Kasumi-1 (cell line): ENCODE measurements around the gene ATXN1.

Experiments
- DNase-seq, 2 experiments: peaks; one replicate each; lab custom pipeline; 2025; lab: John Stamatoyannopoulos, UW

Gene ATXN1

DNA sequence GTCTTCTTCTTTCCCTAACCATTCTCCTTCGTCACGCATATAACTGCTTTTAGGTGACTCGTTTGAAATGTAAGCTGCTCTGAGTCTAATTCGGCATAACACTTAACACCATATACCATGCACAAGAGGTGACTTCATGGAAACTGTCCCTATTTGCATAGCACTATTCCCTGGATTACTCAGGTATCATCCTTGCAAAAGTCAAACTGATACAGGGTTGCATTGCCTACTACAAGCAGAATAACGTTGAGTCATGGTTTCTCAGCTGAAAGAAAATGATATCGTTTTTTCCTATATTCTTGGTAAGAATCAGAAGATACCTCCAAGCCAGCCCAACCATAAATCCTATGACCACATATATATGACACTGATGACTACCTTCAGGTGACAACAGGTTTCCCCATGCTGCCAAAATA lies 227.5 kb downstream of the ATXN1 start:
- no peak for DNase-seq

GRCh38 chr6:16533210-16533609 lies 228.1 kb downstream of the ATXN1 start:
- no peak for DNase-seq

- DNase-seq, result no peak
Observed at GRCh38 chr6:16527691-16528090, 233.6 kb downstream of the ATXN1 start.

- no peak for DNase-seq
Observed at GRCh38 chr6:16524380-16524707, 236.9 kb downstream of the ATXN1 start.

- DNase-seq, result no peak
Observed at GRCh38 chr6:16523606-16524379, 237.5 kb downstream of the ATXN1 start.

DNA sequence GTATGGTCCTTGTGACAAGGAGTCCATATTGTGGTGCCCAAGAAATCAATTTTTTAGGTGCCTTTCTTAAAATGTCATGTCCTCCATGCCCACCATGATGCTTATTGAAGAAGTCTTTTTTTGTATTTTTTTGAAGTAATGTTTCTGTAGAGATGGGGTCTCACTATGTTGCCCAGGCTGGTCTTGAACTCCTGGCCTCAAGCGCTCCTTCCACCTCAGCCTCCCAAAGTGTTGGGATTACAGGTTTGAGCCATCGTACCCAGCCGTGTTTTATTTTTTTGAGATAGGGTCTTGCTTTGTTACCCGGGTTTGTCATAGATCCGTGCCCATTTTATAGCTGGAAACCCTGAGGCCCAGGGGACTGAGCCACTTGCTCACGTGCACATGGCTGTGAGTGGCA lies 238.3 kb downstream of the ATXN1 start:
- DNase-seq, result no peak

- DNase-seq, result no peak
Observed at GRCh38 chr6:16521528-16521927, 239.7 kb downstream of the ATXN1 start.

GRCh38 chr6:16519265-16520242 lies 241.7 kb downstream of the ATXN1 start:
- no peak for DNase-seq

DNA sequence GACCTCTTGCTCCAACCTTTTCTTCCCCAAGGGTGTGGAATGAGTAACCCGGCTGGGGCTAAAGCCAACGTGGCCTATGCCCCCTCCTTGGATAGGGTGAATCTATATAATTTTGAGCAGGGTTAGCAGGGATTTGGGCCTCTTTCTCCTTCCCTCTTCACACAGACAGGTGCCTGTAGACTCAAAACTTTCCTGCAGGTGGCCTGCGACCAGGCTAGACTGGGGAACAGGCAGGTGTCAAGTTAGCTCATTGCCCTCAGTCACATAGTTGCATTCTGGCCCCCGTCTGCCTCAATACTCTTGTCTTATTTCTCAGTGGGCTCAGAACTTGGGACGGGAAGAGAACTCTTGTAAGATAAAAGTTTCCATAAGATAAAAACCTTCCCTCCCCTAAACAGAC lies 243.0 kb downstream of the ATXN1 start:
- no peak for DNase-seq

- DNase-seq, result peak; percentile 55 to 79
Observed at GRCh38 chr6:16514249-16514648, 247.0 kb downstream of the ATXN1 start.

- no peak for DNase-seq
Observed at GRCh38 chr6:16512544-16513290, 248.5 kb downstream of the ATXN1 start.

- no peak for DNase-seq
Observed at GRCh38 chr6:16511723-16512489, 249.4 kb downstream of the ATXN1 start.

GRCh38 chr6:16511040-16511660 lies 250.1 kb downstream of the ATXN1 start:
- DNase-seq, result peak; percentile 31 to 57

DNA sequence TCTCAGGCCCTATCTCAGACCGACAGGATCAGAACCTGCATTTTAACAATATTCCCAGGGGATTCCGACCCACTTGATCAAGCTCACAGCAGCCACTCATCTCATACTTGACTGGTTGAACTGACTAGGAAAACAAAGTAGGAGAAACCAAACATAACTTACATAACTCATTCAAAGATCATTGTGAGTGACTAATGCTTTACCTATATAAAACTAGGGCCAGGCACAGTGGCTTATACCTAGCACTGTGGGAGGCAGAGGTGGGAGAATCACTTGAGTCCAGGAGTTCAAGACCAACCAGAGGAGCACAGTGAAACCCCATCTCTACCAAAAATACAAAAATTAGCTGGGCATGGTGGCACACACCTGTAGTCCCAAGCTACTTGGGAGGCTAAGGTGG lies 251.0 kb downstream of the ATXN1 start:
- DNase-seq, result no peak

- DNase-seq, result no peak
Observed at GRCh38 chr6:16508959-16509358, 252.3 kb downstream of the ATXN1 start.

GRCh38 chr6:16505711-16506357 lies 255.4 kb downstream of the ATXN1 start:
- DNase-seq, result no peak

GRCh38 chr6:16504609-16505008 lies 256.7 kb downstream of the ATXN1 start:
- no peak for DNase-seq

GRCh38 chr6:16503970-16504415 lies 257.3 kb downstream of the ATXN1 start:
- peak; percentile 14 to 27 for DNase-seq

DNA sequence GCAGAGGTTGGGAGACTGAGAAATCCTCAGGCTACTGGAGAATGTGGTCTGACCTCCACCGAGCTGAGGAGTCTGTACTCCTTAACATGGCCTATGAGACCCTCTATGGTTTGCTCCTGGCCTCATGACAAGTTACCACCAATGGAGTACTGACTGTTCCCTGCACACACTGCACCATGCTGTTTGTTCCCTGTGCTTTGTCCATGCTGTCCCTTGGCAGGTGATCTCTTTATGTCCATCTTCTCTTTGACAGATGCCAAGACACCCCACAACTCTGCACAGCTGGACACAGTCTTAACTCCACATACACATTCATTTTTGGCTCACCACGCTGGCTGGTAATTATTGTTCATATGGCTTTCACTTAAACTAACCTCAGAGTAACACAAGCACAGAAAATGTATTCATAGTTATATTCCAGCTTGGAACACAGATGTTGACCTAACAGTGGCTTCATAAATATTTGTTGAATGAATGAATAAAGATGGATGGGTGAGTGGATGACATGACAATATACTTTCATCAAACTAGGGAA lies 258.0 kb downstream of the ATXN1 start:
- DNase-seq, result no peak

- no peak for DNase-seq
Observed at GRCh38 chr6:16498957-16499356, 262.3 kb downstream of the ATXN1 start.
